Naive thymus-derived CD4-positive, alpha-beta T cell (primary cell): ENCODE results near the gene FRMPD4. TPM values are rescaled to one million over a fixed set of nuclear protein-coding genes. Genes with fewer than 3 reads are reported as not detected.

ENCODE experiments used
- ATAC-seq: fragments of 150-1000 bp; cut with Tn5 transposase; 2 replicates; pipeline ENCODE4 v1.10.0; 2021; ENCODE audit warnings: mild to moderate bottlenecking, moderate library complexity
- CTCF ChIA-PET: fragments of 350-600 bp; sonication (Branson Sonifier 250); formaldehyde crosslinking; loops from one replicate; lab custom pipeline; 2021; ENCODE audit warnings: antibody characterized with exemption; lab: Charles Lee
- POLR2A ChIA-PET: fragments of 350-600 bp; sonication (Branson Sonifier 250); formaldehyde crosslinking; loops from one replicate; lab custom pipeline; 2021; ENCODE audit warnings: antibody characterized with exemption, inconsistent platforms; lab: Charles Lee
- DNase-seq, 9 donors: peaks; one replicate each; pipeline versions ENCODE4 v3.0.0 to v3.0.0-alpha.2; 2020 to 2022; ENCODE audit warnings: mixed read lengths in 1 of 9
- H3K27ac ChIP-seq: one replicate; pipeline ENCODE4 v1.7.0; 2013; ENCODE audit warnings: mild to moderate bottlenecking, low read depth, low read length, moderate library complexity
- H3K27me3 ChIP-seq, 2 donors: one replicate each; pipeline ENCODE4 v1.7.0; 2013; ENCODE audit warnings: low read length in 2 of 2, mild to moderate bottlenecking in 2 of 2, moderate library complexity in 2 of 2; ENCODE audit not compliant: control insufficient read depth in 2 of 2, insufficient read depth in 2 of 2
- H3K36me3 ChIP-seq, 3 experiments: 1 replicate in 2 of 3; 2 replicates in 1 of 3; pipeline ENCODE4 v1.7.0; 2013; ENCODE audit warnings: low read length in 3 of 3, mild to moderate bottlenecking in 3 of 3, moderate library complexity in 1 of 3; ENCODE audit not compliant: insufficient read depth in 3 of 3, control insufficient read depth in 2 of 3
- H3K4me1 ChIP-seq, 2 donors: one replicate each; pipeline ENCODE4 v1.7.0; 2013; ENCODE audit warnings: low read length in 2 of 2, mild to moderate bottlenecking in 2 of 2, moderate library complexity in 1 of 2; ENCODE audit not compliant: control insufficient read depth in 2 of 2, insufficient read depth in 2 of 2
- H3K4me3 ChIP-seq: 2 replicates; pipeline ENCODE4 v1.7.0; 2013; ENCODE audit warnings: mild to moderate bottlenecking, low read length
- H3K9me3 ChIP-seq, 3 experiments: 1 replicate in 2 of 3; 2 replicates in 1 of 3; pipeline ENCODE4 v1.7.0; 2013; ENCODE audit warnings: low read length in 3 of 3; ENCODE audit not compliant: control insufficient read depth in 2 of 3
- H3K27ac Mint-ChIP-seq, 9 donors: one replicate each; pipeline ENCODE4 v1.8.0; 2020 to 2022; ENCODE audit warnings: mixed read lengths in 9 of 9, mild to moderate bottlenecking in 8 of 9, moderate library complexity in 5 of 9, inconsistent platforms in 2 of 9
- H3K27me3 Mint-ChIP-seq, 5 donors: one replicate each; pipeline ENCODE4 v1.8.0; 2021 to 2022; ENCODE audit warnings: mixed read lengths in 5 of 5, mild to moderate bottlenecking in 1 of 5
- H3K36me3 Mint-ChIP-seq, 5 donors: one replicate each; pipeline ENCODE4 v1.8.0; 2020 to 2022; ENCODE audit warnings: mixed read lengths in 5 of 5, mild to moderate bottlenecking in 3 of 5, inconsistent platforms in 1 of 5
- H3K4me1 Mint-ChIP-seq, 7 donors: one replicate each; pipeline ENCODE4 v1.8.0; 2020 to 2022; ENCODE audit warnings: mixed read lengths in 7 of 7, mild to moderate bottlenecking in 3 of 7, inconsistent platforms in 1 of 7
- H3K4me3 Mint-ChIP-seq, 10 donors: one replicate each; pipeline ENCODE4 v1.8.0; 2020 to 2022; ENCODE audit warnings: mild to moderate bottlenecking in 10 of 10, mixed read lengths in 10 of 10, moderate library complexity in 6 of 10, inconsistent platforms in 2 of 10
- H3K9me3 Mint-ChIP-seq, 11 donors: one replicate each; pipeline ENCODE4 v1.8.0; 2020 to 2022; ENCODE audit warnings: mixed read lengths in 11 of 11, mild to moderate bottlenecking in 4 of 11, inconsistent platforms in 1 of 11, moderate library complexity in 1 of 11
- intact Hi-C, 2 donors: fragments of 100-400 bp; cut with micrococcal nuclease; formaldehyde crosslinking; loops; one replicate each; pipeline ENCODE4 v1.15.1; 2023
- polyA plus RNA-seq, 2 donors: library from polyadenylated mRNA; unstranded; fragments of 300-500 nt; fragmentation: Illumina TruSeq; gene quantifications; one replicate each; pipeline ENCODE4 v1.2.3, GENCODE V29; 2021
- total RNA-seq, 6 experiments: library from RNA in 5 of 6; stranded (reverse) in 5 of 6; gene quantifications; 1 replicate in 5 of 6; 2 replicates in 1 of 6; pipeline ENCODE4 v1.2.3 and lab custom pipeline; 2021 to 2026

Gene FRMPD4
- total and polyA plus RNA-seq, 7 experiments from 2014 or later = not detected

GRCh38 chrX:12704706-12705105 is 566.4 kb downstream of the FRMPD4 start:
- H3K27ac Mint-ChIP-seq = no peak overlapping the region
- H3K36me3 Mint-ChIP-seq = no peaks in the 10 kb centered on the region
- Histone ChIP-seq H3K4me3 (no peak overlapping the region), H3K27me3 (no peaks in the 10 kb centered on the region), H3K36me3 (no peaks in the 10 kb centered on the region), H3K9me3 (no peaks in the 10 kb centered on the region), H3K27ac (no peak overlapping the region), H3K4me1 (no peaks in the 10 kb centered on the region)
- DNase-seq (no peak), ATAC-seq (no peak)
- CTCF ChIA-PET = no interaction called here
- peaks cover 5 to 11% (median 5%) of the 10 kb centered on the region in 5 donors for H3K27me3 Mint-ChIP-seq
- H3K4me1 Mint-ChIP-seq = peaks cover 0 to 4% (median 0%) of the 10 kb centered on the region in 7 donors
- H3K4me3 Mint-ChIP-seq = no peak overlapping the region
- intact Hi-C loops = no loop called here
- H3K9me3 Mint-ChIP-seq = peaks cover 0 to 2% (median 0%) of the 10 kb centered on the region in 11 donors
- POLR2A ChIA-PET = no interaction called here

GRCh38 chrX:12709047-12709446 is 570.8 kb downstream of the FRMPD4 start:
- CTCF ChIA-PET = interaction anchor here (0.6 to 0.7 kb wide), 2 partner anchors 138 to 798 kb away, joined by 3 read pairs; no protein-coding TSS in a partner anchor
- H3K4me3 ChIP-seq = no peak overlapping the region
- H3K27me3 Mint-ChIP-seq = peaks cover 0 to 6% (median 0%) of the 10 kb centered on the region in 5 donors
- no peak overlapping the region for H3K4me3 Mint-ChIP-seq
- no peak overlapping the region for H3K27ac ChIP-seq
- no peaks in the 10 kb centered on the region for H3K4me1 Mint-ChIP-seq
- POLR2A ChIA-PET = no interaction called here
- intact Hi-C loops = no loop called here
- H3K4me1 ChIP-seq = no peaks in the 10 kb centered on the region
- ATAC-seq = no peak
- no peaks in the 10 kb centered on the region for H3K9me3 ChIP-seq
- no peak for DNase-seq
- H3K27ac Mint-ChIP-seq = no peak overlapping the region
- H3K36me3 Mint-ChIP-seq = no peaks in the 10 kb centered on the region
- H3K9me3 Mint-ChIP-seq = peaks cover 0 to 2% (median 0%) of the 10 kb centered on the region in 11 donors
- H3K27me3 ChIP-seq = no peaks in the 10 kb centered on the region
- no peaks in the 10 kb centered on the region for H3K36me3 ChIP-seq

DNA sequence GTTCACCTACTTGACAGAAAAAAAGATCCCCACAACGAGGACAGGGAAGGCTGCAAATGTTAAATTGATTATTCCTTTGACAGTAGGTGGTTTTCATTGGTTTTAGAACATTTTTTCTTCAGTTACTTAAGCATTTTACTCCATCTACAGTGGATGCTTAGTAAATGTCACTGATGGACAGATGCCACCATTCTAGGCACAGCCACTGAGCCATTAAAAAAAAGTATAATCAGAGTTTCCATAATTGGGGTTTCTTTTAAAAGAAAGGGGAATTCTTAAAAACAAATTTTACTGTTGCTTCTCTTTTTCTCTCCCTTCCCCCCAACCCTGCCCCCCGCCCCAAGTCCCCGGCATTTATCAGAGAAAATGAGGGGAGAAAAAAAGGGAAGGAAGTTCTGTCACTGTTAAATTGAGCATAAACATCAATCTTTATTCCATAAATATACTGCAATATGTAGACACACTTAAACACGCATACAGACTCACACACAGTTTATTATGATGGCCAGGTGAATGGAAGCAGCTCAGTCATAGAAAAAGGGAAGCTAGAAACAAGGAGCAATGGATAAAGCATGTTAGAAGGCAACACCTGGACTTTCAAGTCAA is 573.3 kb downstream of the FRMPD4 start:
- Mint-ChIP-seq H3K36me3 (no peaks in the 10 kb centered on the region), H3K4me3 (no peak overlapping the region), H3K27me3 (peaks cover 0 to 2% (median 0%) of the 10 kb centered on the region in 5 donors), H3K27ac (no peak overlapping the region), H3K4me1 (no peaks in the 10 kb centered on the region), H3K9me3 (peaks cover 0 to 2% (median 0%) of the 10 kb centered on the region in 11 donors)
- ChIA-PET CTCF (no interaction called here), POLR2A (no interaction called here)
- Histone ChIP-seq H3K27ac (no peak overlapping the region), H3K4me3 (no peak overlapping the region), H3K36me3 (no peaks in the 10 kb centered on the region), H3K4me1 (no peaks in the 10 kb centered on the region), H3K27me3 (no peaks in the 10 kb centered on the region), H3K9me3 (no peaks in the 10 kb centered on the region)
- intact Hi-C loops = no loop called here
- DNase-seq = no peak
- ATAC-seq = no peak

- H3K36me3 Mint-ChIP-seq = no peaks in the 10 kb centered on the region
- H3K27ac ChIP-seq = no peak overlapping the region
- H3K4me3 Mint-ChIP-seq = no peak overlapping the region
- H3K27me3 Mint-ChIP-seq = peaks cover 0 to 18% (median 5%) of the 10 kb centered on the region in 5 donors
- H3K9me3 Mint-ChIP-seq = peaks cover 0 to 2% (median 0%) of the 10 kb centered on the region in 11 donors
- H3K27ac Mint-ChIP-seq = no peak overlapping the region
- intact Hi-C loops = no loop called here
- H3K27me3 ChIP-seq = no peaks in the 10 kb centered on the region
- no peak overlapping the region for H3K4me3 ChIP-seq
- no peaks in the 10 kb centered on the region for H3K4me1 Mint-ChIP-seq
- H3K36me3 ChIP-seq = no peaks in the 10 kb centered on the region
- no peaks in the 10 kb centered on the region for H3K9me3 ChIP-seq
- DNase-seq (no peak), ATAC-seq (no peak)
- no peaks in the 10 kb centered on the region for H3K4me1 ChIP-seq
- POLR2A ChIA-PET = no interaction called here
- CTCF ChIA-PET = no interaction called here
Observed at GRCh38 chrX:12716574-12716973, 578.3 kb downstream of the FRMPD4 start.

DNA sequence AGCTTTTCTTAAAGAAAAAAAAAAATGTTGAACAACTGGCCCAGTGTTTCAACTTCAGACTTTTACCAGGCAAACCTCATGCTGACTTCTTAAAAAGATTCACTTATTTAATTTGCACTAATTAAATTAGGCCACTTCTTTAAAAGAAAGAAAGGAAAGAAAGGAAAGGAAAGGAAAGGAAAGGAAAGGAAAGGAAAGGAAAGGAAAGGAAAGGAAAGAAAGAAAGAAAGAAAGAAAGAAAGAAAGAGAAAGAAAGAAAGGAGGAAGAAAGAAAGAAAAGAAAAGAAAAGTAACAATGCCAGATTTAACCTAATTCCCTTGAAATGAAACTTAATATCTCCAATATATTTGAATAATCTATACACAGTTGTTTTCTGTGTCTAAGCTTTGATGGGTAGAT is 581.6 kb downstream of the FRMPD4 start:
- ATAC-seq = no peak
- peaks cover 0 to 18% (median 5%) of the 10 kb centered on the region in 5 donors for H3K27me3 Mint-ChIP-seq
- H3K36me3 Mint-ChIP-seq = no peaks in the 10 kb centered on the region
- H3K27ac ChIP-seq = no peak overlapping the region
- no peak for DNase-seq
- H3K36me3 ChIP-seq = no peaks in the 10 kb centered on the region
- intact Hi-C loops = no loop called here
- H3K9me3 ChIP-seq = no peaks in the 10 kb centered on the region
- ChIA-PET CTCF (no interaction called here), POLR2A (no interaction called here)
- no peak overlapping the region for H3K4me3 Mint-ChIP-seq
- H3K4me3 ChIP-seq = no peak overlapping the region
- peaks cover 0 to 2% (median 0%) of the 10 kb centered on the region in 11 donors for H3K9me3 Mint-ChIP-seq
- no peaks in the 10 kb centered on the region for H3K4me1 Mint-ChIP-seq
- no peaks in the 10 kb centered on the region for H3K27me3 ChIP-seq
- no peaks in the 10 kb centered on the region for H3K4me1 ChIP-seq
- H3K27ac Mint-ChIP-seq = no peak overlapping the region

- peaks cover 0 to 18% (median 5%) of the 10 kb centered on the region in 5 donors for H3K27me3 Mint-ChIP-seq
- CTCF ChIA-PET = no interaction called here
Observed at GRCh38 chrX:12721042-12721441, 582.8 kb downstream of the FRMPD4 start.

DNA sequence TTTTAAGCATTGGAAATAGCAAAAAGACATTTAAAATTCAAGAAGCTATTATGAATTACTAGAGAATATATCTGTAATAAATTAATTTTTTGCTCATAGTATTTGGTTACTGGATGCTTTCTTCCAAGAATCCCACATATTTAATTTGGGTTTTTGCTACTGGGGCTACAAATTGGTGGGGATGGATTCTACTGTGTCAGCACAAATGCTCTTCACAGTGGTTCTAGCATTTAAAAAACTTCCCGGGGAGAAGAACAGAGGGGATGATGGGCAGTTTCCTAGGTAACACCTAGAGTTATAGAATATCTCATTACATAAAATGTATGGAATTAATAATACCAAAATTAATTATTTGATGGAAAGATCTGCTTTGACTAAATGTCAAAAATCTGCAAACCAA is 584.0 kb downstream of the FRMPD4 start:
- Mint-ChIP-seq H3K27me3 (peaks cover 0 to 18% (median 5%) of the 10 kb centered on the region in 5 donors), H3K9me3 (peaks cover 0 to 2% (median 0%) of the 10 kb centered on the region in 11 donors), H3K36me3 (no peaks in the 10 kb centered on the region), H3K27ac (no peak overlapping the region), H3K4me1 (no peaks in the 10 kb centered on the region), H3K4me3 (no peak overlapping the region)
- ATAC-seq (no peak), DNase-seq (no peak)
- Histone ChIP-seq H3K27ac (no peak overlapping the region), H3K9me3 (no peaks in the 10 kb centered on the region), H3K36me3 (no peaks in the 10 kb centered on the region), H3K4me1 (no peaks in the 10 kb centered on the region), H3K4me3 (no peak overlapping the region), H3K27me3 (no peaks in the 10 kb centered on the region)
- ChIA-PET CTCF (no interaction called here), POLR2A (no interaction called here)
- intact Hi-C loops = no loop called here

More at GRCh38 chrX:12721042-12721441, 582.8 kb downstream of the FRMPD4 start:
- no peak for ATAC-seq
- Histone ChIP-seq H3K36me3 (no peaks in the 10 kb centered on the region), H3K27me3 (no peaks in the 10 kb centered on the region), H3K27ac (no peak overlapping the region), H3K9me3 (no peaks in the 10 kb centered on the region), H3K4me1 (no peaks in the 10 kb centered on the region), H3K4me3 (no peak overlapping the region)
- no peaks in the 10 kb centered on the region for H3K36me3 Mint-ChIP-seq
- H3K4me3 Mint-ChIP-seq = no peak overlapping the region
- no peaks in the 10 kb centered on the region for H3K4me1 Mint-ChIP-seq
- no peak overlapping the region for H3K27ac Mint-ChIP-seq
- intact Hi-C loops = no loop called here
- POLR2A ChIA-PET = no interaction called here
- no peak for DNase-seq
- H3K9me3 Mint-ChIP-seq = peaks cover 0 to 2% (median 0%) of the 10 kb centered on the region in 11 donors
